NCI-H1092 treated with DMSO at 0.1 percent for 48 hours (cell line): ENCODE measurements around the gene CLRN2.
A peak's percentile ranks its signal among the peaks of the same experiment; 100 is the strongest.
"Not testable (repeated sequence)": the region's sequence is repeated elsewhere in the genome, so short reads cannot be mapped to it uniquely, and the experiment has no call there.

ENCODE experiments used
- DNase-seq: peaks from one replicate; lab custom pipeline; 2025; lab: John Stamatoyannopoulos, UW

Gene CLRN2

GRCh38 chr4:17504081-17504480 lies 10.9 kb upstream of the CLRN2 start:
- no peak for DNase-seq

GRCh38 chr4:17510582-17510981 lies 4.4 kb upstream of the CLRN2 start:
- no peak for DNase-seq

- peak; percentile 33 for DNase-seq
Measured at GRCh38 chr4:17511051-17511450, 3.9 kb upstream of the CLRN2 start.

GRCh38 chr4:17511509-17511949 lies 3.4 kb upstream of the CLRN2 start:
- DNase-seq: peak; percentile 67

GRCh38 chr4:17511950-17512795 lies 2.8 kb upstream of the CLRN2 start, which contains the start of gene QDPR:
Gene QDPR (minus strand): TSS chr4:17512090. CDS start chr4:17512054, 36 bp downstream.
- peak; percentile 75 for DNase-seq

GRCh38 chr4:17512973-17513665 lies 1.8 kb upstream of the CLRN2 start:
- DNase-seq: no peak

- no peak for DNase-seq
Measured at GRCh38 chr4:17515445-17516407, 761 bp downstream of the CLRN2 start.

GRCh38 chr4:17516980-17517379 lies 2.0 kb downstream of the CLRN2 start:
- no peak for DNase-seq

- DNase-seq: no peak
Measured at GRCh38 chr4:17517664-17518063, 2.7 kb downstream of the CLRN2 start.

- no peak for DNase-seq
Measured at GRCh38 chr4:17521595-17521994, 6.6 kb downstream of the CLRN2 start.

GRCh38 chr4:17523662-17524061 lies 8.7 kb downstream of the CLRN2 start:
- no peak for DNase-seq

- DNase-seq: no peak
Measured at GRCh38 chr4:17526695-17527477, 11.9 kb downstream of the CLRN2 start.

- DNase-seq: no peak
Measured at GRCh38 chr4:17528551-17529165, 13.7 kb downstream of the CLRN2 start.

GRCh38 chr4:17531538-17532285 lies 16.7 kb downstream of the CLRN2 start:
- DNase-seq: no peak

GRCh38 chr4:17534705-17535104 lies 19.7 kb downstream of the CLRN2 start:
- DNase-seq: no peak

- DNase-seq: no peak
Measured at GRCh38 chr4:17535242-17535641, 20.3 kb downstream of the CLRN2 start.

GRCh38 chr4:17535906-17536305 lies 20.9 kb downstream of the CLRN2 start:
- DNase-seq: no peak

- not testable (repeated sequence) for DNase-seq
Measured at GRCh38 chr4:17537060-17537459, 22.1 kb downstream of the CLRN2 start.

- peak; percentile 51 for DNase-seq
Measured at GRCh38 chr4:17544205-17544604, 29.2 kb downstream of the CLRN2 start.

- DNase-seq: peak; percentile 51
Measured at GRCh38 chr4:17544831-17545234, 29.9 kb downstream of the CLRN2 start.
